ENCODE data around the gene ACOT12.

GRCh38 chr5:81308836-81309235 lies 85.1 kb downstream of the ACOT12 start:
- TF ChIP-seq CTCF (IDR thresholded peaks at IDR 0.05) (no peak), POLR2A (IDR thresholded peaks at IDR 0.05) (no peak), EP300 (IDR thresholded peaks at IDR 0.05) (no peak)
